Neuron (in vitro differentiated cells): ENCODE results near the gene ELFN2.

Experiments used
- H2AFZ ChIP-seq: one replicate; pipeline ENCODE4 v1.6.1; 2013; ENCODE audit warnings: low read depth, mild to moderate bottlenecking, inconsistent platforms, low read length, moderate library complexity
- H3K27me3 ChIP-seq: one replicate; pipeline ENCODE4 v1.6.1; 2013; ENCODE audit warnings: low read length; ENCODE audit not compliant: insufficient read depth
- H3K36me3 ChIP-seq: one replicate; pipeline ENCODE4 v1.6.1; 2013; ENCODE audit warnings: low read length; ENCODE audit not compliant: insufficient read depth
- H3K4me1 ChIP-seq: one replicate; pipeline ENCODE4 v1.6.1; 2013; ENCODE audit warnings: low read length; ENCODE audit not compliant: insufficient read depth
- H3K4me3 ChIP-seq: 2 replicates; pipeline ENCODE4 v1.5.1; 2013; ENCODE audit warnings: mild to moderate bottlenecking, low read length, moderate library complexity
- H3K9me3 ChIP-seq: one replicate; pipeline ENCODE4 v1.6.1; 2013; ENCODE audit warnings: low read length

ELFN2 gene

DNA sequence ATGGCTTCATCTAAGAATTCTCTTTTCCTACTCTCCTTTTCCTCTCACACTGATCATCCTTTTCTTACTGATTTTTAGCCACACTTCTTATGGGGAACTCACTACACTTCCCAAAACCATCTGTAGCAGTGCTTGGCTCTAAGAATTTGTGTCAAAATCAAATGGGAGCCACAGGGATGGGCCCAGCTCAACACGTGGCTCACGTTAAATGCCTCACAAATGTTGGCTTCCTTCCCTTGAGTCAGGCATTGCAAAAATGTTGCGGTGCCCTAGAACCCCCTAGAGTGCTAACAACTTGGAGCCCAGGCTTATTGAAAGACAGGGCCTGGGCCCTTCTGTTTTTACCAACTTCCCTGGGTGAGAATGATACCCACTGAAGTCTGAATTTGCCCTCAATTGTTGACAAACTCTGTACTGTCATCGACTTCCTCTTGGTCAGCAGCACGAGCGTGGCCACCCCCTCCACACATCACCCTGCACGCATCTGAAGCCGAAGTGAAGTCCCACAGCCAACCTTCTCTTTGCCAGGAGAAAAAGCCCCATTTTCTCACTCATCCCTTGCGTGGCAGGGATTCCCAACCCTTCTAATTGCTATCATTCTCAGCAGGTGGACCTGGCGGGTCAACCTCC, 69.7 kb downstream of the ELFN2 start:
- Histone ChIP-seq H3K4me3 (no peak overlapping the region), H3K9me3 (no peaks in the 10 kb centered on the region), H2AFZ (no peak overlapping the region), H3K36me3 (no peaks in the 10 kb centered on the region), H3K27me3 (peaks cover 47% of the 10 kb centered on the region), H3K4me1 (no peaks in the 10 kb centered on the region)

DNA sequence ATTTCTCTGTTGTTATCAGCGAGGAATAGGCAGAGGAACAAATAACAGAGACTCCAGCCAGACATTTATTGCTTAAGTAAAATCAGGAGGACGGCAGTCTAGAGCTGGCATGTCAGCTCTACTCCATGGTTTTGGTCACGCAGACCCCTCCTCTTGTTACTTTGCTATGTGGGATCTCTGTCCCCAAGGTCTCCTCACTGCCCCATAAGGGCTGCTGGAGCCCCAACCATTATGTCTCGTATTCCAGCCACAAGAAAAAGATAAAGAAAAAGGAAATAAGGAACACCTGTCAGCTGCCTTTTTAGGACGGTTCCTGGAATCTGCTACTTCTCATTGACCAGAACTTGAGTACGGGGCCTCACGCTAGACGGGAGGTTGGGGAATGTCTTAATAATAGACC, 70.4 kb downstream of the ELFN2 start:
- Histone ChIP-seq H3K36me3 (no peaks in the 10 kb centered on the region), H3K4me1 (no peaks in the 10 kb centered on the region), H3K9me3 (no peaks in the 10 kb centered on the region), H3K4me3 (no peak overlapping the region), H2AFZ (no peak overlapping the region), H3K27me3 (peaks cover 52% of the 10 kb centered on the region)

DNA sequence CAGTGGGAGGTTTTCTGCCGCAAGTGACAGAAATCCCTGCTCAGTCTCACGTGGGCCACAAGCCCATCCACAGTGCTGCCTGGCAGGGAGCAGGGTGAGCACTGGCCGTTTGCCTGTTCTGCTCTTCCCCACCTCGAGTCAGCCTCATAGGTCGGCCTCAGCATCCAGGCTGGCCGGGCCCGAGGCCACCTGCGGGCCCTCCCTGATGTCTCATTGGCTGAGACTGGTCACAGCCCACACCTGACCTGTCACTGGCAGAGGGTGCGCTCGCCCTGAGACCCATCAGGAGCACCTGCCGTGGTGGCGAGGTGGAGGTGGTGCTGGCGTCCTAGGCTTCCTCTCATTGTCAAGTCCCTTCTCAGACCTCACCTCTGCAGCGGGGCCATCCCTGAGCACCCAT, 72.1 kb downstream of the ELFN2 start:
- no peak overlapping the region for H3K4me3 ChIP-seq
- peaks cover 42% of the 10 kb centered on the region for H3K27me3 ChIP-seq
- H3K9me3 ChIP-seq, result no peaks in the 10 kb centered on the region
- H3K4me1 ChIP-seq, result no peaks in the 10 kb centered on the region
- H3K36me3 ChIP-seq, result no peaks in the 10 kb centered on the region
- no peak overlapping the region for H2AFZ ChIP-seq

DNA sequence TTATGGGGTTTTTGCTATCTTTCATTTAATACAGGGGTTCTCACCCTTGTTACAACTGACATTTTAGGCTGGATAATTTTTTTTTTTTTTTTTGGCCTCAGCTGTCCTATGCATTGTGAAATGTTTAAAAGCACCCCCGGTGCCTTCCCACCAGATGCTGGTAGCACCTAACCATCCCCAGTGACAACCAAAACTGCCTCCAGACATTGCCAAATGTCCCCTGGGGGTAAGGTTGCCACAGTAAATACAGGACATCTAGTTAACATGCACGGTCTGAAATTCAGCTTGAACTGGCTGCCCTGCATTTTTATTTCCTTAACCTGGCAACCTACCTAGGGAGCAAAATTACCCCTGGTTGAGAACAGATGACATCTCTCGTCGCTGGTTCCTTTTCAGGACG, 72.6 kb downstream of the ELFN2 start:
- H3K36me3 ChIP-seq, result no peaks in the 10 kb centered on the region
- H3K27me3 ChIP-seq, result peaks cover 43% of the 10 kb centered on the region
- no peak overlapping the region for H2AFZ ChIP-seq
- H3K4me1 ChIP-seq, result no peaks in the 10 kb centered on the region
- H3K9me3 ChIP-seq, result no peaks in the 10 kb centered on the region
- no peak overlapping the region for H3K4me3 ChIP-seq

DNA sequence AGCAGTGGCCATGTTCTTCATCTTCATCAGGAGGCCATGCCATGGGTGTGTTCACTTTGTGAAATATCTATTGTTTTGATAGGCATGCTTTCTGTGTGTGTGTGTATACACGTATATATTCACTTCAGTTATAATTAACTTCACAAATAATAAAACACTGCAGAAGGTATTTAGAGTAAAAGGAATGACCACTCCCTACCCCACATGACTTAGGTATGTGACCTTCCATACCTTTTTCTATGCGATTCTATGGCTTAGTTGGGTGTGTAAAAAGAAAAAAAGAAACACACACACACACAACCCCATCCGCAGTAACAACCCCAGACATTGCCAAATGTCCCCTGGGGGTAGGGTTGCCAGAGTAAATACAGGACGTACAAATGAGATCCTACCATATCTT, 73.0 kb downstream of the ELFN2 start:
- Histone ChIP-seq H2AFZ (no peak overlapping the region), H3K36me3 (no peaks in the 10 kb centered on the region), H3K9me3 (no peaks in the 10 kb centered on the region), H3K27me3 (peaks cover 40% of the 10 kb centered on the region), H3K4me1 (no peaks in the 10 kb centered on the region), H3K4me3 (no peak overlapping the region)

DNA sequence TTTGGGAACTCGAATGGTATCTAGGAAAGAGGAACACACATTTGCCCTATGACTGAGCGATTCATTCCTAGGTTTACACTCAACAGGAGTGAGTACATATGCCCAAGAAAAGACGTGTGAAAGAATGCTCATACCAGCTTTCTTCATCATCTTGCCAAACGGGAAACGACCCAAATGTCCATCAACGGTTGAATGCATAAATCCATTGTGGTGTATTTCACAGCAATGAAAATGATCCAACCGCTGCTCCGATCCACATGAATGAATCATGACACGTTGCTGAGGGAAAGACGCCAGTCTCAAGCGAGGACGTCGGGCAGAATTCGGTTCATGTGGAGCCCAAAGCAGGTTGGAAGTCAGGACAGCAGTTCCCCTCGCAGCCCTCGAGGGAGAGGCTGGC, 73.4 kb downstream of the ELFN2 start:
- Histone ChIP-seq H3K9me3 (no peaks in the 10 kb centered on the region), H2AFZ (no peak overlapping the region), H3K36me3 (no peaks in the 10 kb centered on the region), H3K27me3 (peaks cover 43% of the 10 kb centered on the region), H3K4me3 (no peak overlapping the region), H3K4me1 (no peaks in the 10 kb centered on the region)

DNA sequence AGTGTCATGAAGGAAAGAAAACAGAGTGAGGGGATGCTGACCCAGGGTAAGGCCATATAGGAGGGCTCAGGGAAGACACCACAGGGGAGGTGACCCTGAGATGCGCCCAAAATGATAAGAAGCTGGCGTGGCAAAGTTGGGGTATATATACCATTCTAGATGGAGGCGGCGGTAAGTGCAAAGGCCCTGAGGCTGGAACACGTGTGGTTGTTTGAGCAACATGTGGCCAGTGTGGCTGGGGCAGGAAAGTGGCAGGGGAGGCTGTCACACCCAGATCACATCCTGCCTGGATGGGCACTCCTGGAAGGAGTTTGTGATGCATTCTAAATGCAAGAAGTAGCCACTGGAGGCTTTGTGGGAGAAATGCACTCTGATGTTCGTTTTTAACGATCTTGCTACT, 74.8 kb downstream of the ELFN2 start:
- Histone ChIP-seq H3K27me3 (peaks cover 51% of the 10 kb centered on the region), H3K36me3 (no peaks in the 10 kb centered on the region), H2AFZ (no peak overlapping the region), H3K9me3 (no peaks in the 10 kb centered on the region), H3K4me3 (no peak overlapping the region), H3K4me1 (no peaks in the 10 kb centered on the region)

DNA sequence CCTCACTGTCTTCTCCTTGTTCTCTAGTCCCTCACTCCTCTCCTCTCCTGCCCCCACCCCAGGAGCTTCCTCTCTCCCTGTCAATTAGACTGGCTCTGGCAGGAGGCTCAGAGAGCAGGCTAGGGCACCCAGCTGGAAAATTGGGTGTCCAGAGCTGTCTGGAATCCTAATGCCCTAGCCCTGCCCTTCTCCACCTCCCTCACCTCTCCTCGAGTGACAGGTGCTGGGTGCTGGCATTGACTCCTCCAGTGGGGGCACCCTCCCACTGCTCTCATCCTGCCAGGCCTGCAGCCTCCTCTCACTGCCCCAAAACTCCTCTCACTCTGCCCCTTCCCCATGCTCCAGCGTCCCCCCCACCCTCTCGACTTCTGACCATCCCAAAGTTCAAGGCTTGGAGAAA, 76.0 kb downstream of the ELFN2 start:
- no peaks in the 10 kb centered on the region for H3K9me3 ChIP-seq
- H2AFZ ChIP-seq, result no peak overlapping the region
- no peak overlapping the region for H3K4me3 ChIP-seq
- H3K36me3 ChIP-seq, result no peaks in the 10 kb centered on the region
- H3K4me1 ChIP-seq, result no peaks in the 10 kb centered on the region
- peaks cover 51% of the 10 kb centered on the region for H3K27me3 ChIP-seq

DNA sequence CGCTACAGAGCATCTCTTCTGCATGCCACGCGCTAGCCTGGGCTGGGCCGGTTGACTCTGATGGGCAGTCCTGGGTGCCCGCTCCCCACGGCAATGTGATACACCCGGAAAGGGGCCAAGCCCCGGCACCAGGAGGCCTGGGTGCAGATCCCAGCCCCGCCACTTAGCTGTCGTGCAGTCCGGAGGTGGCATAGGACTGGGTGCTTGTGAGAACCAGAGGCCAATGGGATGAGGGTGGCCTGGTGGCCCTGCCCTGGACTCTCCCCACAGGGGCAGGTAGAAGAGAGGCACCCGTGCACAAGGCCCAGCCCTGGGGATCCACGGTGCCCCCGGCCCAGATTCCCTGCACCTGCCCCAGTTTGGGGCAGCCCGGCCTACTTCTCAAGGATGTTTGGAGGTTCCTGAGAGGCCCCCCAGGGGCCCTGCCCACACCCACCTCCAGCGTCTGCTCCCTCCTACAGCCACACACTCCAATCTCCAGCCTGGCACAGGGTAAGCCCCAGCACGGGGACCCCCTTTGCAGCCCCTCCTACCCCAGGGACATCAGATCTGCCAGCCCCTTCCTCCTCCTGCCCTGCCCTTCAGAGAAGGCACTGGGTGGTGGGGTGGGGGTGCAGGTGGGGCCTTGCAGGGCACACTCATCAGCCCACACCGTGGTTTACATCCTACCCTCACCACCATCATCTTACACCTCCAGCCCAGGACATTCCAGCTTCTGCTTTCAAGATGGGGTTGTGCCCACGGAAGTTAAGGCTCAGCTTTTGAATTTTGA, 78.0 kb downstream of the ELFN2 start:
- no peak overlapping the region for H2AFZ ChIP-seq
- peaks cover 53% of the 10 kb centered on the region for H3K27me3 ChIP-seq
- H3K4me3 ChIP-seq, result no peak overlapping the region
- H3K9me3 ChIP-seq, result no peaks in the 10 kb centered on the region
- H3K4me1 ChIP-seq, result no peaks in the 10 kb centered on the region
- H3K36me3 ChIP-seq, result no peaks in the 10 kb centered on the region

DNA sequence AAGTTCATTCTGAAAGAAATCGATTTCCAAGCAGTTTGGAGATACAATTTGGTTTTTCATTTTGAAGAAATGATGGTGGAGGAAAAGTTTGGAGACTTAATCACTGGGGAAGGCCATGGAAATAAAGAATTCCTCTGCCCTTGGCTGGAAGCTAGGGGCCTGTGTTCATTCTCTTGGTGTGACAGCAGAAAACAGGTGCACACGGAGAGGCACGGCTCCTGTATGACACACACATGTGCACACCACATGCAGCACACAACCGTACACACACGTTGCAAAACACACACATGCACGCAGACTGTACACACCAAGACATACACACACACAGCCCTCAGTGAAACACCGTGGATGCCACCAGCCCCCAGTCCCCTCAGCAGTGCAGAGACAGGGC, 80.8 kb downstream of the ELFN2 start:
- Histone ChIP-seq H3K4me1 (no peaks in the 10 kb centered on the region), H2AFZ (no peak overlapping the region), H3K9me3 (no peaks in the 10 kb centered on the region), H3K4me3 (no peak overlapping the region), H3K36me3 (no peaks in the 10 kb centered on the region), H3K27me3 (peaks cover 39% of the 10 kb centered on the region)

DNA sequence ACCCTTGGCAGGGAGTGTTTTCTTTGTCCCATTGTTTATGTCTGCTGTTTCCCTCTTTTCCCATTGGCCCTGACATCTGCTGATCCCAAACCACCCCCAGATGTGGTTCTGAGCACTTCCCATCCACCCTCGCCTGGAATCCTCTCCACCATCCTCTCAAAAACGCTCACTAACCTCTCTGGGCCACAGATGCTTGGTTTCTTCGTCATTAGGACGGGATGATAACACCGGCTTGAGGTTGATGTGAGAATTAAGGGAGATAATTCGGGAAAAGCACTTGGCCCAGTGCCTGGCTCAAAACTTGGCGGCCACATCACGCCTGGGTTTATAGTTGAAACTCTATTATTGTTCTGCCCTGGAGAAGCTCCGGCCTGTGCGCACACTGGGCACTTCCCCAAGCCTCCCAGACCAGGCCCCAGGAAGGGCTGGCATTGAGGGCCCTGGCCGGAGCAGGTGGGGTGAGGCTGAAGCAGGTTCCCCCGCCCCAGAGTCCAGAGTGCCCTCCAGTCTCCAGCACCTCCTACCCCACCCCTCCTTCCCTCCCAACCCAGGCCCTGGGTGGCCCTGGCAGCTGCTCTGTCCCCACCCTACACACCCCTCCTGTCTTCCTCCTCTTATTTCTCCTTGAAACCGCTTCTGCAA, 81.3 kb downstream of the ELFN2 start:
- Histone ChIP-seq H3K36me3 (no peaks in the 10 kb centered on the region), H3K27me3 (peaks cover 43% of the 10 kb centered on the region), H2AFZ (no peak overlapping the region), H3K4me3 (no peak overlapping the region), H3K4me1 (no peaks in the 10 kb centered on the region), H3K9me3 (no peaks in the 10 kb centered on the region)

DNA sequence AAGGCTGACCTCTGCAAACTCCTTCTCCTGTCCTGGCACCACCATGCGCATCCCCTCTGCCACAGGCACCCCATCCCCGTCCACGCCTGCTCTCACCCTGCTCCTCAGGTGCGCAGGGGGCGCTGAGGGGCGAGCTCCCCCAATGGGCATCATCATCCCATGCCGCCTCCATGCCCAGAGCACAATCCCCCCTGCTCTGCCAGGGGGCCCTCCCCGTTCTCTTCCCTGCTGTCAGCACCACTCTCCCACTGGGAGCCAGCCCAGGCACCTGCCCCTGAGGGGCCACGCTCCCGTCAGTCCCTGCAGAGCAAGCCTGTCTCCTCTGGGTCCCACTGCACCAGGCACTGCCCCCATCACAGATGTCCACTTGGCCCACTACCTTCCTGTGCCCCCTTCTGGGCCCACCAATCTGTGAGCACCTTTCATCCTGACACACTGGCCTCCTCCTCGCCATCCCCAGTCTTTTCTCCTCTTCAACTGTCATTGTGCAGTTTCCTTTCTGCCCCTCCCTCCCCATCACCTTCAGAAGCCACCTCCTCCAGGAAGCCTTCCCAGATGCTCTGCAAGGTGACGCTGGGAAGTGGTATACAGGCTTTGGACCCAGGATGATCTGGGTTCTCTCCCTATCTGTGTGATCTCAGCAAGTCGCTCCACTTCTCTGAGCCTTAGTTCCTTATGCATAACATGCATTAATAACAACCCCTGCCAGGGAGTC, 82.4 kb downstream of the ELFN2 start:
- Histone ChIP-seq H3K4me1 (no peaks in the 10 kb centered on the region), H3K36me3 (no peaks in the 10 kb centered on the region), H3K27me3 (peaks cover 48% of the 10 kb centered on the region), H3K9me3 (no peaks in the 10 kb centered on the region), H2AFZ (no peak overlapping the region), H3K4me3 (no peak overlapping the region)
